Activated naive CD8-positive, alpha-beta T cell treated with anti-CD3 and anti-CD28 coated beads, Interleukin-2, amount 10 ng/mL, durations not matched to agents 7 days and 5 days (primary cell): ENCODE measurements around the gene SLC48A1. TPM values are rescaled to one million over a fixed set of nuclear protein-coding genes. Genes with fewer than 3 reads are reported as not detected.
"Not testable (repeated sequence)": the region's sequence is repeated elsewhere in the genome, so short reads cannot be mapped to it uniquely, and the experiment has no call there.

Experiments
- ATAC-seq: fragments of 150-1000 bp; cut with Tn5 transposase; one replicate; pipeline ENCODE4 v1.10.0; 2021; ENCODE audit warnings: low read depth, moderate library complexity
- POLR2A ChIA-PET: fragments of 350-600 bp; sonication (Branson Sonifier 250); formaldehyde crosslinking; loops from one replicate; lab custom pipeline; 2021; ENCODE audit warnings: antibody characterized with exemption; lab: Charles Lee
- DNase-seq: peaks from one replicate; pipeline ENCODE4 v3.0.0; 2021
- H3K27ac Mint-ChIP-seq: one replicate; pipeline ENCODE4 v1.8.0; 2022; ENCODE audit warnings: mild to moderate bottlenecking, mixed read lengths
- H3K27me3 Mint-ChIP-seq: one replicate; pipeline ENCODE4 v1.8.0; 2022; ENCODE audit warnings: mild to moderate bottlenecking, moderate library complexity, mixed read lengths
- H3K36me3 Mint-ChIP-seq: one replicate; pipeline ENCODE4 v1.8.0; 2021; ENCODE audit warnings: mild to moderate bottlenecking, mixed read lengths
- H3K4me1 Mint-ChIP-seq: one replicate; pipeline ENCODE4 v1.8.0; 2021; ENCODE audit warnings: mixed read lengths
- H3K4me3 Mint-ChIP-seq: one replicate; pipeline ENCODE4 v1.8.0; 2022; ENCODE audit warnings: mild to moderate bottlenecking, moderate library complexity, mixed read lengths
- H3K9me3 Mint-ChIP-seq: one replicate; pipeline ENCODE4 v1.8.0; 2021; ENCODE audit warnings: mixed read lengths
- total RNA-seq, 2 experiments: library from RNA; stranded (reverse); gene quantifications; one replicate each; pipeline ENCODE4 v1.2.3, GENCODE V29; 2021

The SLC48A1 gene
- total RNA-seq, 2 experiments from 2014 or later, result 13.4 to 13.9 TPM

DNA sequence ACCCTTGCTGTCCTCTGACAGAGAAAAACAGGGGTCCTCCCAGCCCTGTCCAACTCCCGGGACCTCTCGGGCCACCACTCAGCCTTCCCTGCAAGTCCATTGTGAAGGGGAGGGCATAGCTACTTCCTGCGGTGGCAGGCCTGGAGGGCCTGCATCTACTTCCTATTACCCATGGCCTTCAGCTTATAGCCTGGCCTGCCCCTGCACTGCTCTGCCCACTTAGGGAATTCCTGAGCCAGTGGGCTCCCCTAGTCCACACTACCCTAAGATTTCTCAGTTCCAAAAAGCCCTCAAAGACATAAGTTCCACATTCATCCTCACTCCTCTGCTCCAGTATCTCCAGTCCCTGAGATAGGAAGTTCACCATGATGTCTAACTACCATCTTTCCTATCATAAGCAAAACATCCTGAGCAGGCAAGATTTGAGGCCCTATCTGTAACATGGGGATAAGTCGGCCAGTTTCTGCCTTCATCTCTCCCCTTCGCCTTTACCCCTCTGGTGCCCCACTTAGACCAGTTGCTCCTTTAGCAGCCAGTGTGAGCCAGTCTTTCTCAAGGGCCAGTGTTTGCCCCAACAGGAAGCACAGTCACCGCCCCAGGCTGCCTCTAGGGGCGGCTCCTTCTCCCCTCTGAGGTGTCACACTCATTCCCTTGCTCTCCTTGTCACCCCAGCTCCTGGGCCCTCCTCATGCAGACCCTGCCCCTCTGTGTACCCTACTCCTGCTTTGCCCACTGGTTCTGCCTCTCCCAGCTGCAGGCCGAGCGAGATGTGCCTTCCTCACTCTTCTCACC is 35.7 kb downstream of the SLC48A1 start:
- DNase-seq (peak; percentile 65), ATAC-seq (peak; percentile 15)
- H3K9me3 Mint-ChIP-seq, result no peaks in the 10 kb centered on the region
- peaks cover 24% of the 10 kb centered on the region for H3K36me3 Mint-ChIP-seq
- peak overlapping the region; percentile 79 for H3K4me3 Mint-ChIP-seq
- H3K27me3 Mint-ChIP-seq, result no peaks in the 10 kb centered on the region
- POLR2A ChIA-PET, result interaction anchor here (0.7 to 18.4 kb wide), 19 partner anchors 9 to 593 kb away, joined by 3 to 465 read pairs (median 4); partner anchors contain the start of genes ASB8, HDAC7, RPAP3 and SLC48A1
- peaks cover 85% of the 10 kb centered on the region for H3K4me1 Mint-ChIP-seq
- peak overlapping the region; percentile 95 for H3K27ac Mint-ChIP-seq

DNA sequence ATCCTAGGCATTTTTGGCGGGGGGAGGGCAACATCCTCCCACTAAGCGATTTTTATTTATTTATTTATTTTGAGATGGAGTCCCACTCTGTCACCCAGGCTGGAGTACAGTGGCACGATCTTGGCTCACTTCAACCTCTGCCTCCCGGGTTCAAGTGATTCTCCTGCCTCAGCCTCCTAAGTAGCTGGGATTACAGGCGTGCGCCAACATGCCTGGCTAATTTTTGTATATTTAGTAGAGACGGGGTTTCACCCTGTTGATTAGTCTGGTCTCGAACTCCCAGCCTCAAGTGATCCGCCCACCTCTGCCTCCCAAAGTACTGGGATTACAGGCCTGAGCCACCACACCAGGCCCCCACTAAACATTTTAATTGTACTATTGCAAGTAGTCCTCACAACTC is 36.5 kb downstream of the SLC48A1 start:
- not testable (repeated sequence) for ATAC-seq, H3K27me3 Mint-ChIP-seq, H3K9me3 Mint-ChIP-seq, DNase-seq
- Mint-ChIP-seq H3K4me1 (peaks cover 82% of the 10 kb centered on the region), H3K4me3 (peak overlapping the region; percentile 33), H3K27ac (peak overlapping the region; percentile 96), H3K36me3 (peaks cover 25% of the 10 kb centered on the region)
- POLR2A ChIA-PET, result interaction anchor here (1.8 to 18.4 kb wide), 4 partner anchors 8 to 348 kb away, joined by 5 to 465 read pairs (median 228); partner anchors contain the start of genes ASB8 and HDAC7

- Mint-ChIP-seq H3K36me3 (peaks cover 22% of the 10 kb centered on the region), H3K9me3 (no peaks in the 10 kb centered on the region)
- POLR2A ChIA-PET, result interaction anchor here (4.2 to 18.4 kb wide), 3 partner anchors 6 to 22 kb away, joined by 28 to 465 read pairs (median 428); partner anchors contain the start of gene HDAC7
These were observed 38.0 kb downstream of the SLC48A1 start for GRCh38 chr12:47811072-47811396.

DNA sequence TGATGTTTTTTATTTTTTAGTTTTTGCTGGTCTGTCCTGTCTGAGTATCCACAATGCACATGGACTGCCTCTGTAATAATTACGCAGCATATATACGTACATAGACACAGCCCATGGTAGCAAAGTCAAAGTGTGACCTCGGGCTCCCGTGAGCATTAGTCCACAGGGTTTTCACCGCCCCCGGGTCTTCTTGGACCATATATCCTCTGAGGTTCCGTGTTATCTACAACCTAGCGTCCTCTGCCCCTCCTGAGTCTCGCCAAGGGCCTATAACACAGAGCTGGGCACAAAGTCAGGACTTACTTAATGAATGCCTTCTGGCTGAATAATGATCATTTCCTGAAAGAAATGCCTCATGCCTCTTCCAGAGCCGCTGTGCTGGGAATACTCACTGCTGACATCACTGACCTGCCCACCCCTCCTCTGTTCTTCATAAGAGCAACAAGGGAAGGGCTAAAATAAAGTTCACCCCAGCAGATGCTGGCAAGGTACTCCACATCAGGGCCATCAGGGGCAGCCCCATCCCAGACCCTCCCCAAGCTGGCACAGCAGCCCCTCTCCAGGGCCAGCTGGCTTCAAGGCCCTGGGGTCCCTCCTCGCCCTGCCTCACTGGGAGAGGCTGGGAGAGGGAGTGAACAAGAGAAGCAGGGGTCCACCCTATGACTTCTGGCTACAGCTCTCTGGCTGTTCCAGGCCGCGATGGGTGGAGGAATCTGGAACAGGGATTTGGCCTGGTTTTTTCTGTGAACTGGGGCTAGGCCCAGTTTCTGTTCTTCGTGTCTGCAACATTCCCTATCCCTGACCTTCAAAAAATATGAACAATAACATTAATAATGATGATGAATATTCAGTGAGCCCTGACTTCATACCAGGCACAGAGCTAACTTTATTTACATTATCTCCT is 38.8 kb downstream of the SLC48A1 start:
- Mint-ChIP-seq H3K4me3 (peak overlapping the region; percentile 91), H3K4me1 (peaks cover 76% of the 10 kb centered on the region), H3K36me3 (peaks cover 21% of the 10 kb centered on the region), H3K9me3 (no peaks in the 10 kb centered on the region), H3K27ac (peak overlapping the region; percentile 98), H3K27me3 (no peaks in the 10 kb centered on the region)
- DNase-seq (no peak), ATAC-seq (no peak)
- POLR2A ChIA-PET, result interaction anchor here (1.0 to 18.4 kb wide), 11 partner anchors 6 to 70 kb away, joined by 3 to 465 read pairs (median 9); partner anchors contain the start of gene HDAC7

More at GRCh38 chr12:47811072-47811396, 38.0 kb downstream of the SLC48A1 start:
- ATAC-seq (no peak), DNase-seq (no peak)
- H3K27ac Mint-ChIP-seq, result peak overlapping the region; percentile 96
- H3K4me3 Mint-ChIP-seq, result peak overlapping the region; percentile 91
- H3K4me1 Mint-ChIP-seq, result peaks cover 79% of the 10 kb centered on the region
- H3K27me3 Mint-ChIP-seq, result no peaks in the 10 kb centered on the region

GRCh38 chr12:47812797-47813510 is 39.9 kb downstream of the SLC48A1 start:
- DNase-seq (peak; percentile 87), ATAC-seq (peak; percentile 69)
- Mint-ChIP-seq H3K27me3 (no peaks in the 10 kb centered on the region), H3K36me3 (peaks cover 24% of the 10 kb centered on the region), H3K4me1 (peaks cover 70% of the 10 kb centered on the region), H3K9me3 (no peaks in the 10 kb centered on the region), H3K4me3 (peak overlapping the region; percentile 91), H3K27ac (peak overlapping the region; percentile 98)
- POLR2A ChIA-PET, result interaction anchor here (0.7 to 18.4 kb wide), 18 partner anchors 8 to 597 kb away, joined by 3 to 465 read pairs (median 4); no protein-coding TSS in a partner anchor

- Mint-ChIP-seq H3K9me3 (no peaks in the 10 kb centered on the region), H3K27ac (peak overlapping the region; percentile 98), H3K36me3 (peaks cover 31% of the 10 kb centered on the region), H3K27me3 (no peaks in the 10 kb centered on the region), H3K4me3 (peak overlapping the region; percentile 91), H3K4me1 (peaks cover 67% of the 10 kb centered on the region)
- peak; percentile 1 for ATAC-seq
- POLR2A ChIA-PET, result interaction anchor here (0.9 to 18.4 kb wide), 16 partner anchors 9 to 597 kb away, joined by 3 to 465 read pairs (median 5); no protein-coding TSS in a partner anchor
- no peak for DNase-seq
These were observed 40.6 kb downstream of the SLC48A1 start for GRCh38 chr12:47813511-47814196.

DNA sequence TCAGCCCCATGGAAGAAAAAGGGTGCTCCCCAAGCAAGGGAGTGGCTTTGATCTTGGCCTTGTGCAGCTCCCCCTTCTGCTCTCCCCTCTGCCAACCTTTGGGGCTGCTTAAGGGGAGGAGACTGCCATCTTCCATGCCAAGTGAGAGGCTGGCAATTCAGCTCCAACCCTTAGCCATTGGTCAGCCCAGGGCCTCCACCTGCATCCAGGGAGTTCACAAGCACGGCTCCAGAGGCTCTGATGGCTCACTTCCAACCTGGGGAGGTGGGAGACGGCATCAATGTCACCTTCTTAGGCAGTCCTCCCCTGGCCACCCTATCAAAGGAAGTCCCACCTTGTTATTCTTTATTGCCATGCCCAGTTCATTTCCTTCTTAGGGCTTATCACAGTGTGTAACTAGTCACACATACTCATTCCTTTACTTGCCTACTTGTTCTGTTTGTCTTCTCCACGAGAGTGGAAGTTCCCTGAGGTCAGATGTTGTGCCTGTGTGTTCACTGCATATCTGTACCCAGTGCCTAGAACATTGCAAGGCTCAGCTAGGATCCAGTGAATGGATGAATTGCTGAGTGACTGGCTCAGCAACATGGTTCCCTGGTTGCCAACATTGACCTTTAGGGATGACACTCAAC is 41.6 kb downstream of the SLC48A1 start:
- DNase-seq, result no peak
- Mint-ChIP-seq H3K9me3 (no peaks in the 10 kb centered on the region), H3K4me3 (peak overlapping the region; percentile 91), H3K27me3 (no peaks in the 10 kb centered on the region), H3K36me3 (peaks cover 31% of the 10 kb centered on the region), H3K27ac (peak overlapping the region; percentile 98), H3K4me1 (peaks cover 60% of the 10 kb centered on the region)
- no peak for ATAC-seq
- POLR2A ChIA-PET, result interaction anchor here (1.1 to 18.4 kb wide), 5 partner anchors 10 to 597 kb away, joined by 4 to 465 read pairs (median 10); no protein-coding TSS in a partner anchor

DNA sequence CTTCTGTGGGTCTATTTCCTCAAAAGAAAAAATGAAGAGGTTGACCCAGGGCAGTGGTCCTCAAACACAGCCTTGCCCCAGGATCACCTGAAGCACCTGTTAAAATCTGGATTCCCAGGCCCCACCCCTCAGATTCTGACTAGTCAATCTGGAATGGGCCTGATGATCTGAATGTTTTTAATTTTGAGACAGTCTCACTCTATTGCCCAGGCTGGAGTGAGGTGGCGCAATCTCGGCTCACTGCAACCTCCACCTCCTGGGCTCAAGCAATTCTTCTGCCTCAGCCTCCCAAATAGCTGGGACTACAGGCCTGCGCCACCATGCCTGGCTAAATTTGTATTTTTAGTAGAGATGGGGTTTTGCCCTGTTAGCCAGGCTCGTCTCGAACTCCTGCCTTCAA is 42.4 kb downstream of the SLC48A1 start:
- Mint-ChIP-seq H3K27ac (peak overlapping the region; percentile 98), H3K4me3 (peak overlapping the region; percentile 91), H3K4me1 (peaks cover 57% of the 10 kb centered on the region), H3K36me3 (peaks cover 29% of the 10 kb centered on the region)
- POLR2A ChIA-PET, result interaction anchor here (0.7 to 11.3 kb wide), 2 partner anchors 13 to 52 kb away, joined by 3 to 428 read pairs; no protein-coding TSS in a partner anchor
- not testable (repeated sequence) for DNase-seq, H3K9me3 Mint-ChIP-seq, ATAC-seq, H3K27me3 Mint-ChIP-seq

- Mint-ChIP-seq H3K36me3 (peaks cover 28% of the 10 kb centered on the region), H3K9me3 (no peaks in the 10 kb centered on the region), H3K4me1 (peaks cover 54% of the 10 kb centered on the region), H3K4me3 (peak overlapping the region; percentile 88), H3K27me3 (no peaks in the 10 kb centered on the region), H3K27ac (peak overlapping the region; percentile 98)
- POLR2A ChIA-PET, result interaction anchor here (0.7 to 11.3 kb wide), 9 partner anchors 14 to 141 kb away, joined by 3 to 428 read pairs (median 5); no protein-coding TSS in a partner anchor
- ATAC-seq (no peak), DNase-seq (no peak)
These were observed 43.6 kb downstream of the SLC48A1 start for GRCh38 chr12:47816403-47817271.

DNA sequence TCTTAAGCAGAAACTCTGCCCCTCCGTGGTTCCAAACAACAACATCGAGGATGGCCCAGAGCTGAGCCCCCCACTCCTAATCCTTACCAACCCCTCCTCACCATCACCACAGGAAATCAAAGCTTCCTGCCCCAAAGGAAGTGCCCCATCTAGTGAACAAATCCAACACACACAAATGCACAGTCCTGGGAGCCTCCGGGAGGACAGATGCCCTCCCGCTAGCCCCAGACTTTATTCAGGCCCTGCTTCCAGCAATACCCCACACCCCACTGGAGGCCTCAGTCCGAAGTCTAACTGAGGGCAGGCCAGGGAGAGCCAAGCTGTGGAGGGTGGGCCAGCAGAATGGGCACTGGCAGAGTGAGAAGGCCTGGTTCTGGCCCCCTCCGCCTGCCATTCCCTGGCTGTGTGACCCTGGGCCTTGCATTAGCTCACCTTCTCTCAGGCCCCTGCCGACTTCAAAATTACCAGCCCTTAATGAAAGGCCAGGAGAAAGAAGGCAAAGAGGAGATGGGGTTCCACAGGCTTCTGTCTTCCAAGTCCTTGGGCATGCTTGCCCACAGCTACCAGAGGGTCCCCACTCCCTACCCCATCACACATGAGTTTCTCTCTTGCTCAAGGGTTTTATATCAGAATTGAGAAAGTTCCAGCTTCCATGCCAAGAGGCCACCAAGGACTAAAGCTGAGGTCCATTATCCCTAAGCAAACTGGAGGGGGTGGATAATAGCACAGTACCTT is 44.4 kb downstream of the SLC48A1 start:
- Mint-ChIP-seq H3K36me3 (peaks cover 28% of the 10 kb centered on the region), H3K27me3 (no peaks in the 10 kb centered on the region), H3K4me3 (peak overlapping the region; percentile 88), H3K9me3 (no peaks in the 10 kb centered on the region), H3K27ac (peak overlapping the region; percentile 98), H3K4me1 (peaks cover 56% of the 10 kb centered on the region)
- POLR2A ChIA-PET, result interaction anchor here (1.0 to 11.3 kb wide), 11 partner anchors 14 to 102 kb away, joined by 3 to 428 read pairs (median 6); no protein-coding TSS in a partner anchor
- ATAC-seq, result no peak
- no peak for DNase-seq
